GM18505 (cell line): Measurements from ENCODE around the gene MAN2A1.

Experiments used
- ATAC-seq: cut with Tn5 transposase; IDR thresholded peaks from one replicate; pipeline ENCODE4 v1.9.1; 2021; ENCODE audit not compliant: unreplicated experiment
- POLR2A ChIP-seq: IDR thresholded peaks from 4 replicates; pipeline ENCODE4 v1.6.1; 2011; ENCODE audit warnings: borderline replicate concordance; ENCODE audit not compliant: insufficient read depth, insufficient read length; ENCODE audit errors: extremely low read depth

MAN2A1 gene

DNA sequence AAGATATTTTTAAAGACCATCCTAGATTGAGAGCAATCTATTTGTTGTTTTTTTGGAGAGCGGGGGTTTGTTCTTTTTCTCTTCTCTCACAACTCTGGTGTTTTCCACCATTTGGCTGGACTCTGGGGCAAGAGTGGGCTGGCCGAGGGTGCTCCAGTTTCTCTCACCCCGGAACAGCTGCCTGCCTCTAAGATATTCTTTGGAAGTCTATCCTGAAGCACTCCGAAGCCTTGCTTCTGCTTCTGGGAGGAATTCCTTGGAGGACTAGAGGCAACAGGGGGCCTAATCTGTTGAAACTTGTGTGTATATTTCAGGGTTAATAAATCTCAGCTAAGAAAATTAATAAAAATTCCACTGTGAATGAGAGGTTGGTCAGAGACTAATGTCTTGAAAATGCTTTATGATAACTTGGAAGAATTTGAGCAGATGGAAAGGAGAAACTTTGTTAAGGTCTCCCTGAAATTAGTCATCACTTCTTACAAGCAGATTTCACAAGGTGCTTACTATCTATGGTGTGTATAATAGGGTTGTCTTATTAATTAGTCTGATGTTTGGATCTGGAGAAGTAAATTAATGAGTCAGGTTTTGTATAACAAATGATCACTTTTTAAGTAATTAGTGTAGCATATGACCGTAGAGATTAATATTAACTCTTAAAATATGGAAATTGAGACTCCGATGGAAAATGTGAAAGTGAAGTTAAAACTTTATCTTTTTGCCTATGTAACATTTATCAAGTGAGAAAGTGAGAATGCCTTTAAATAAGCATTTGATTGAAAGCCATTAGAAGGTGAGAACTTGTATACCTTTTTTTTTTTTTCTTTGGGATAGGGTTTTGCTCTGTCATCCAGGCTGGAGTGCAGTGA, 4.0 kb downstream of the MAN2A1 start:
- no peak for TF ChIP-seq POLR2A
- no peak for ATAC-seq

DNA sequence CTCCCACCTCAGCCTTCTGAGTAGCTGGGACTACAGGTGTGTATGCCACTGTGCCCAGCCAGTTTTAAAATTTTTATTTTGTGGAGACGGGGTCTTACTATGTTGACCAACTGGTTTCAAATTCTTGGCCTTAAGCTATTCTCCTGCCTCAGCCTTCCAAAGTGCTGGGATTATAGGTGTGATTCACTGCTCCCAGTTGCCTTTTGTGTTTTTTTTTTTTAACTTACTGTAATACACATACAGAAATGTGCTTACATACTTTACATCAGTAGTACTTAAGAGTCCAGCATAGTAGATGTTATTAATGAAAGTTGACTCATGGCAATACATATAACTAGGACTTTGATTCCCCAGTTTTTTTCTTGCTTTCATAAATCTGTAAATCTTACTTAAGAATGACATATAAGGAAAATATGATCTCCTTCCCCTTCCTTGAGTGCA, 4.7 kb downstream of the MAN2A1 start:
- TF ChIP-seq POLR2A, result no peak
- no peak for ATAC-seq

DNA sequence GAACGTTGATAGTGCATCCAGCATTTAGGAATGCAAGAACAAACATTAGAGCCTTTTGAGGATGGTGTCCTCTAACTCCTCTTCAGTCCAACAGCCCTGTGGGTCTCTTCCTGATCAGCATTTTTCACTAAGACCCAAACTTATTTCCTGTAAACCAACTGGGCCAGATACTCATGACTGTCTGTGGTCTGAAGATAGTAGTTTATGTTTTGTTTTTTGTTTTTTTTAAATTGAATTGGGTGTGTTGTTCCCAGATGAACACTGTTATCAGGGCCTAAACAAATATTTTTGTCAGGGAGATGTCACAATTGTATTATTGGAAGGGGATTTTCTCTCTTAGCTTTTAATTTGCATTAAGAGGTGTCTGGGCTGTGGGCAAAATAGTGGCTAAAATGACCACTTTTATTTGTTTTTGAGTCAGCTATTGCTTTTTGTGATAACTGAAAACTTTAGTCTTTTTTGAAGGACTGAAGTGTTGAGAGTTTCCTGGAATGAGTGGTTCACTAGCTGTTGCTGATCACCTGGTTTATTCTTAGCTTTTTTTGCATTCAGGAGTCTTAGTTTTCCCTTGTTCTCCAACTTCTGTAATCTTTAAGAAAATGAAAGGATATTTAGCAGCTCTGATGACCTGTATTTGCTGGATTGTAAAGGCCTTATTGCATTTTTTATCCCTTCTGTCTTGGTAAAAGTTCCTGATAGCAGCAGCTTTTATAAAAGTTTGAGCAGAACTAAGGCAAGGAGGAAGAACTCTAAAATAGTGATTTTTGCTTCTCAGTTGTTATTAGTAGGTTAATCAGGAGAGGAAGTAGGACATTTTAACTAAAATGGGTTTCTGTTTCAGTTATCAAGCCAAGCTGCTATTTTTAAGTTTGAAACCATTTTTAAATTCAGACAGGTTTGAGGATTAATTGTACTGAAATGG, 5.5 kb downstream of the MAN2A1 start:
- ATAC-seq, result peak; percentile 60
- TF ChIP-seq POLR2A, result no peak

DNA sequence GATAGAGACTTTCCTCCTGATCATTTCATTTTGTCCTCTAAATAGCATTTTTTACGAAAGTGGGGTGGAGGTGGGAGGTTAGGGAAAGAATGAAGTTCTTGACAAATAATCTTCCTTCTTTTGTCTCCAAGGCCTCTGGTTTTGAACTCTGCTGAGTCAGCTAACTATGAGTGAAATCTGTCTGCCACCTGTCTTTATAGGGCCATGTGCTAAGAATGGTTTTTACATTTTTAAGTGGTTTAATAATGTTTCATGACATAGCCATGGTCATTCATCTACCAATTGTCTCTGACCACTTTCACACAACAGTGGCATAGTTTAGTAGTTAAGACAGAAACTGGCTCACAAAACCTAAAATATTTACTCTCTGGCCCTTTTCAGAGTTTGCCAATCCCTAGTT, 7.6 kb downstream of the MAN2A1 start:
- no peak for TF ChIP-seq POLR2A
- no peak for ATAC-seq

DNA sequence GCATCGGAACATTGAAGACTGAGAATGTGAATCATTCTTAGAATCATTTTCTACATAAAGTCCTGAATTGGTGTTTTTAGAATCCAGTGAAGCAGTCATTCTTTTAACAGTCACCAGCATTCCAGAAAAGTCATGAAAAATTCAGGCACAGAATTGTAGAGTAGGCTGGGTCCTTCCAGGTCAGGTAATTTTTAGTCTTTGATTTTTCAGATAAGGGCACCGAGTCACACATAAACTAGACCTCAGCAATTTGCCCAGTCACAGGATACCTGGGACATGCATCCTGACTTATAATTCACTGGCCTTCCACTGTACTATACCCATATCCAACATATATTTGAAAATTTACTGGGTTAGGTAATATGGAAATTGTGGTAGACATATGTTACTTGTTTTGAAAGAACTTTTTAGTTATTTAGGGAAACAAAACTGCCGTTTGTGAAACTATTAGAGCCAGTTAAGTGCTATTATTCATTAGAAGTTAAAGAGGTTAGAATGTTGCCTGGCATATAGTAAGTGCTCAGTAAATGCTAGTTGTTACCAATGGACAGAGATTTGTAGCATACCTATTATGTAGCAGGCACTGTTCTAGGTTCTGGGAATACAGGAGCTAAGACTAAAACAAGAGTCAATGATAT, 10.9 kb downstream of the MAN2A1 start:
- no peak for TF ChIP-seq POLR2A
- ATAC-seq, result no peak

DNA sequence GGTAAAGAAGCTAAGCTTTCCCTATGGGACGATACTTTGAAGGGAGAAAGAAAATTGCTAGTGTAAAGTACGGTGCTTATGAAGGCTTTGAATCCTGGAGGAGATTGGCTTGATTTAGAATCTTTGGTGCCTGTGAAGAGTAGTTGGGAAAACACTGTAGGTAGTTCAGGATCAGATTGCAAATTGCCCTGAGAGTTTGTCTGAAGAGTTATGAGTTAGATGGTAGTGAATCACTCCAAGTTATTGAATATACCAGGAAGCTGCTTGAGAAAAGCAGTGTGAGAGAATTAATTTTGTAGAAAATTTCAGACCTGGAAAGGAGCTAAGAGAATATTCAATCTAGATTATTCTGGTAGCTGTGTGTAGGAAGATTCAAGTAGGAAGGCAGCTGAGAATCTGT, 11.5 kb downstream of the MAN2A1 start:
- no peak for TF ChIP-seq POLR2A
- ATAC-seq, result no peak

DNA sequence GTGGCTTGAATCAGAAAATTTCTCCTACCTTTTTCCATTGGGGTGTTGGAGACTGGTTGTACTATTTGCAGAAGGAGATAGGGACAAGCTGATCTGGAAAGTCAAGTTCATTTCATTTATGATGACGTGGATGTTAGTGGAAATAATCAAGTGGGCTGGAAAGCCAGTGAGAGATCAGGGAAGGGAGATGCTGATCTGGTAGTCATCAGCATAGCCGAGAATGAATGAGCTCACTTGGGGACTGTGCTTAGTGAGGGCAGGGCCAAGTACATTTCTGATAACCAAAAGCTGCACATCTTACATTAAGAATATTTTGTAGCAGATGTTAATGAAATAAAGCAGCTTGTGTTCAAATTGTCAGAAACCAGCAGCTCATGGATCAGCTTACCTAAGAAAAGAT, 12.1 kb downstream of the MAN2A1 start:
- no peak for ATAC-seq
- TF ChIP-seq POLR2A, result no peak

DNA sequence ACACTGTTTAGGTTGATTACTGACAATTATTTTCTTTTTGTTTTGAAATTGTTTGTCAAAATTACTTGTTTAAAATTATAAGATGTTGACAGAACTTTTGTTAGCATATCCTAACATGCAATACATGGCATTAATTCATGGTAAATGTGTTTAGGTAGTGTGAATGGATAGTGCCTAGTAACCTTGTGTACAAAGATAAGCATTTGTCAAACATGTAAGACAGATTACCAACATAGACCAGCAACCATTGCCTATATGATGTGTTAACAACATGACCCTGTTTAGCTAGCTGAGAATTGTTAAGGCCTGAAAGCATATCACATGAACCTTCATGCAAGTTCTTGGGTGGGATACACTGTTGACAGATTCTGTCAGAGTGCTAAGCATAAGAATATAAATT, 13.4 kb downstream of the MAN2A1 start:
- TF ChIP-seq POLR2A, result no peak
- no peak for ATAC-seq

DNA sequence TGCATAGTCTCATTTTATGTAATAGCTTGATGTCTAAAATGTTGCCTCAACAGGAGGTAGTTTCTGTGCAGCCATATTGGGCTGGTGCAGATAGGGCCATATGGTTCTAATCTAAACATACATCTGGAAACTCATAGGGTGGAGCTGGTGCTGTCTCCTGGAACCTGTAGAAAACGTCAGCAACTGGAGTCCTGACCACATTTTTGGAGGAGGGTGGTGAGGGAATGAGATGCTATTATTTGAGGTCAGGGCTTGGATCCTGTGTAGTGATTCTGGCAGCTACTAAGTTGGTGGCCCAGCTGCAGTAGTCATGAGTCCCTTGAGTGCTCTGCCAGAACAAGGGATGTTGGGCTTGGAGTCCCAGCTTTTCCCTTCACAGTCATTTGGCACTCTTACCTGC, 14.1 kb downstream of the MAN2A1 start:
- no peak for TF ChIP-seq POLR2A
- ATAC-seq, result no peak

DNA sequence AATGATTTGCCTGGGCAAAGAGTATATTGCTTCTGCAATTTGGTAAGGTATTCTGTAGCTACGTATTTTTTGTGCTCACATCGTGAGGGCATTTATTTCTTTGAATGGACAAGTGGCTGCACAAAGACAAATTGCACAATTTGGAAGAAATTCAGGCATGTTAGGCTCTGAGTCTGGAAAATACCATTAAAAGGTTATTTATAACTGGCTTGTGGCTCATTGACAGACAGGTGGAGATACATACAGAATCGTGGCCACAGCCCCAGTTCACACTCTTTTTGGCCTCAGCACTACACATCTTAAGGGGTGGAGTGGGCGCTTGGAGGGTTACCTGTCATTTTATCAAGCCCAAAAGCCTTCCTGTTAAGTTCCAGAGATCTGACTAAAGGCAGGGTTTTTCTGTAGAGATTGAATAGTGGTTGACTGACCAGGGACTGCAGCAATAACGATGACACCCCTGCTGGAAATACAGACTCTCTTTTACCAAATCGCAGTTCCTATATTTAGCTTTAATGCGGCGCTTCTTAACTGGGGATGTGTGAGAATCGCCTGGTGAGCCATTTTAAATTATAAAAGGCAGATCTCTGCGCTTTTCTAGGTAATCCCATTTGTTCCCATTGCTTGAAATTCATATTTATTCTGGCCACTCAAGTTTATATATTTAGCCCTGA, 14.7 kb downstream of the MAN2A1 start:
- no peak for ATAC-seq
- no peak for TF ChIP-seq POLR2A

DNA sequence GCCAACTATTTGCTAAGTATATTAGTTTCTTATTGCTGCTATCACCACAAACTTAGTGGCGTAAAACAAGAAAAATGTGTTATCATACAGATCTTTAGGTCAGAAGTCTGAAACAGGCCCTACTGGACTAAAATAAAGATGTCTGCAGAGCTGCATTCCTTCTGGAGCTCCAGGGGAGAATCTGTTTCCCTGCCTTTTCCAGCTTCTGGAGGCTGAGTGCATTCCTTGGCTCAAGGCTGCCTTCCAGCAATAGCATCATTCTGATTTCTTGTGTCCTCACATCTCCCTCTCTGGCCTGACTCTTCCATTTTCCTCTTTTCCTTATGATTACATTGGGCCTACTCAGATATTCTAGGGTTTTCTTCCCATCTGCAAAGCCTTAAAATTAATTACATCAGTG, 15.9 kb downstream of the MAN2A1 start:
- TF ChIP-seq POLR2A, result no peak
- no peak for ATAC-seq

DNA sequence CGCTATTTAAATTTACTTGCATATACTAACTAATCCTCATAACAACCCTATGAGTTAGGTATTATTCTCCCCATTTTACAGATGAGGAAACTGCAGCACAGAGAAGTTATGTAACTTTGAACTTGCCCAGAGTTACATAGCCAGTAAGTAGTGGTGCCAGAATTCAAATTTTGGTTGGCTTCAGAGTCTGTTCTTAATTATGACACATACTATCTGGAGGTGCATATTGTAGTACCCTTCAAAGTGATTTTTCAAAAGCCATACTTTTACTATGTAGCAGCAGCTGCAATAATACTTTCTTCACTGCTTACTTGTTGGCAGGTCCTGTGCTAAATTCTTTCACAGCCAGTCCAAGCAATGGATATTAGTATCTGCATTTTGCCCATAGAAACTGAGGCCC, 16.4 kb downstream of the MAN2A1 start:
- TF ChIP-seq POLR2A, result no peak

DNA sequence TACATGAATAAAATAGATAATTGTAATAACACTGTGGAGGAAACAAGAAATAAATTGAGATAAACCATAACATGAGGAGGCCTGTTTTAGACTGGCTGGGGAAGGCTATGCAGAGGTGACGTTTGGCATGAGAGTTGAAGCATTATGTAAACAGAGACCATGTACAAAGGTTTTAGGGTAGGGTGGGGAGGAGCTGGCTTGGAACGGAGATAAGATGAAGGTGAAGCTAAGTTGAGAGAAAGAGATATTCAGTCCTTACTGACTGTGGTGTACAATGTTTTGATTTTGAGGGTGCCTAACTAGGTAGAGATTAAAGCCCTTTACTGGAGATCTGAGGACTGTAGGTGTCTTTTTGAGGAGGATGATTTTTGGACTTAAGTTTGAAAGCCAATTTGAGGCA, 17.8 kb downstream of the MAN2A1 start:
- no peak for ATAC-seq
- TF ChIP-seq POLR2A, result no peak

More for the DNA sequence above, 16.4 kb downstream of the MAN2A1 start:
- no peak for ATAC-seq
